Fibroblast of lung (primary cell): Measurements from ENCODE around the gene RPL37A.

Source experiments
- EZH2 ChIP-seq: IDR thresholded peaks from 2 replicates; pipeline ENCODE4 v1.5.1; 2012; ENCODE audit warnings: low read length, control low read depth, mild to moderate bottlenecking; ENCODE audit errors: missing control alignments
- TF ChIP-seq, protein P1 (sequence below), 2 donors: IDR thresholded peaks in 1 of 2; conservative IDR thresholded peaks in 1 of 2; 1 replicate in 1 of 2; 2 replicates in 1 of 2; pipeline ENCODE4 v1.5.1; 2011 to 2012; ENCODE audit warnings: low read length in 2 of 2, control low read depth in 1 of 2, inconsistent platforms in 1 of 2, low read depth in 1 of 2, mild to moderate bottlenecking in 1 of 2

DNA sequence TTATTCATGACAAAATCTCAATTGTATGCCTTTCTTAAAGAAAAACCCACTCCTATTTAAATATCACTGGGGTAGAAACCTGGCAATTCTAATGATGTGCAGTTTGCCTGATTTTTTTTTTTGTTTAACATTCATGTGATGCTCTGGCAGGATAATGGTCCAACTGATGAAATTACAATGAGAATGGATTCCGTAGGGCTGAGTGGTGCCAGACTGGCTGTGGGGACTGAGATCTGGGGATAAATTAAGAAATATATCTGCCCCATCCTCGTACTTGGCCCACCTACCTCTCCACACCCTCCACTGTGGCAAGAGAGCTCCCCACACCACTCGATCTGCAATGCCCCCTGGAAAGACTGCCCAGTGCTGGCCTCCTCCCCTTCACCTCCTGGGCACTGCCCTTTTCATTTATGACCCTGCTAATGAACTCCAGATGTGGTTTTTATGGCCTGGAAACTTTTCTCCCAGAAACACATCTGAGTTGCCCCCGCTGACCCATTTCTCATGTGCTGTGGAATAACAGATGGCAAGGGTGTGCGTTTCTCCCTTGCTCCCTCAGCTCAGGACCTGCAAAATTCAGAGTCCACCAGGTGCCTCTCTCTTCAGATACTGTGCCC is 33.0 kb upstream of the RPL37A start:
- TF ChIP-seq, protein P1, sequence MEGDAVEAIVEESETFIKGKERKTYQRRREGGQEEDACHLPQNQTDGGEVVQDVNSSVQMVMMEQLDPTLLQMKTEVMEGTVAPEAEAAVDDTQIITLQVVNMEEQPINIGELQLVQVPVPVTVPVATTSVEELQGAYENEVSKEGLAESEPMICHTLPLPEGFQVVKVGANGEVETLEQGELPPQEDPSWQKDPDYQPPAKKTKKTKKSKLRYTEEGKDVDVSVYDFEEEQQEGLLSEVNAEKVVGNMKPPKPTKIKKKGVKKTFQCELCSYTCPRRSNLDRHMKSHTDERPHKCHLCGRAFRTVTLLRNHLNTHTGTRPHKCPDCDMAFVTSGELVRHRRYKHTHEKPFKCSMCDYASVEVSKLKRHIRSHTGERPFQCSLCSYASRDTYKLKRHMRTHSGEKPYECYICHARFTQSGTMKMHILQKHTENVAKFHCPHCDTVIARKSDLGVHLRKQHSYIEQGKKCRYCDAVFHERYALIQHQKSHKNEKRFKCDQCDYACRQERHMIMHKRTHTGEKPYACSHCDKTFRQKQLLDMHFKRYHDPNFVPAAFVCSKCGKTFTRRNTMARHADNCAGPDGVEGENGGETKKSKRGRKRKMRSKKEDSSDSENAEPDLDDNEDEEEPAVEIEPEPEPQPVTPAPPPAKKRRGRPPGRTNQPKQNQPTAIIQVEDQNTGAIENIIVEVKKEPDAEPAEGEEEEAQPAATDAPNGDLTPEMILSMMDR (conservative IDR thresholded peaks at IDR 0.05 in 1 of 2, IDR thresholded peaks at IDR 0.05 in 1 of 2; ENCODE audit: low read depth in 1 of 2, low read length in 2 of 2), result no peak
- no peak for TF ChIP-seq EZH2
